ENCODE data around the gene THADA.

The THADA gene

GRCh38 chr2:43472527-43473194, 123.2 kb downstream of the THADA start:
- H3K9me3 ChIP-seq: no peaks in the 10 kb centered on the region
- no peaks in the 10 kb centered on the region for H4K20me1 ChIP-seq
- TF ChIP-seq Cebpa-rat (IDR thresholded peaks at IDR 0.05): no peak
- no peak overlapping the region for H3K4me2 ChIP-seq
- peaks cover 18% of the 10 kb centered on the region for H3K36me3 ChIP-seq
- H3K4me3 ChIP-seq: no peak overlapping the region
- no peaks in the 10 kb centered on the region for H3K4me1 ChIP-seq
- no peak overlapping the region for H3K27ac ChIP-seq
- no peak overlapping the region for H3K9ac ChIP-seq
- no peaks in the 10 kb centered on the region for H3K27me3 ChIP-seq

GRCh38 chr2:43469713-43470112, 126.1 kb downstream of the THADA start:
- Histone ChIP-seq H3K4me3 (no peak overlapping the region), H3K9me3 (no peaks in the 10 kb centered on the region), H4K20me1 (no peaks in the 10 kb centered on the region), H3K27ac (no peak overlapping the region), H3K36me3 (peaks cover 18% of the 10 kb centered on the region), H3K4me1 (no peaks in the 10 kb centered on the region), H3K4me2 (no peak overlapping the region), H3K9ac (no peak overlapping the region), H3K27me3 (no peaks in the 10 kb centered on the region)
- no peak for TF ChIP-seq Cebpa-rat (IDR thresholded peaks at IDR 0.05)

- Histone ChIP-seq H3K36me3 (peaks cover 15% of the 10 kb centered on the region), H3K4me1 (no peaks in the 10 kb centered on the region), H3K27ac (no peak overlapping the region), H3K4me2 (no peak overlapping the region), H3K27me3 (no peaks in the 10 kb centered on the region), H4K20me1 (no peaks in the 10 kb centered on the region), H3K4me3 (no peak overlapping the region), H3K9ac (no peak overlapping the region), H3K9me3 (no peaks in the 10 kb centered on the region)
- no peak for TF ChIP-seq Cebpa-rat (IDR thresholded peaks at IDR 0.05)
Measured at GRCh38 chr2:43469094-43469493, 126.7 kb downstream of the THADA start.

- no peak overlapping the region for H3K4me2 ChIP-seq
- H3K4me1 ChIP-seq: no peaks in the 10 kb centered on the region
- H3K27ac ChIP-seq: no peak overlapping the region
- no peaks in the 10 kb centered on the region for H3K27me3 ChIP-seq
- H3K9ac ChIP-seq: no peak overlapping the region
- peaks cover 10% of the 10 kb centered on the region for H3K36me3 ChIP-seq
- H3K4me3 ChIP-seq: no peak overlapping the region
- H3K9me3 ChIP-seq: no peaks in the 10 kb centered on the region
- no peaks in the 10 kb centered on the region for H4K20me1 ChIP-seq
- TF ChIP-seq Cebpa-rat (IDR thresholded peaks at IDR 0.05): no peak
Measured at GRCh38 chr2:43467891-43468290, 127.9 kb downstream of the THADA start.

GRCh38 chr2:43465234-43465633, 130.6 kb downstream of the THADA start:
- Histone ChIP-seq H3K9me3 (no peaks in the 10 kb centered on the region), H3K4me2 (no peak overlapping the region), H3K9ac (no peak overlapping the region), H3K27ac (no peak overlapping the region), H3K4me3 (no peak overlapping the region), H3K4me1 (no peaks in the 10 kb centered on the region), H3K36me3 (no peaks in the 10 kb centered on the region; the same call in 1 of the 2 replicates), H3K27me3 (no peaks in the 10 kb centered on the region), H4K20me1 (no peaks in the 10 kb centered on the region)
- no peak for TF ChIP-seq Cebpa-rat (IDR thresholded peaks at IDR 0.05)

GRCh38 chr2:43464590-43464989, 131.2 kb downstream of the THADA start:
- H3K36me3 ChIP-seq: no peaks in the 10 kb centered on the region; the same call in 1 of the 2 replicates
- H3K4me3 ChIP-seq: no peak overlapping the region
- H3K4me2 ChIP-seq: no peak overlapping the region
- no peak overlapping the region for H3K27ac ChIP-seq
- no peak overlapping the region for H3K9ac ChIP-seq
- H3K9me3 ChIP-seq: no peaks in the 10 kb centered on the region
- H3K4me1 ChIP-seq: no peaks in the 10 kb centered on the region
- no peak for TF ChIP-seq Cebpa-rat (IDR thresholded peaks at IDR 0.05)
- no peaks in the 10 kb centered on the region for H4K20me1 ChIP-seq
- no peaks in the 10 kb centered on the region for H3K27me3 ChIP-seq

- Histone ChIP-seq H3K27me3 (no peaks in the 10 kb centered on the region), H3K4me3 (no peak overlapping the region), H3K9ac (no peak overlapping the region), H3K4me1 (no peaks in the 10 kb centered on the region), H3K9me3 (no peaks in the 10 kb centered on the region), H3K27ac (no peak overlapping the region), H3K4me2 (no peak overlapping the region), H4K20me1 (no peaks in the 10 kb centered on the region), H3K36me3 (no peaks in the 10 kb centered on the region; the same call in 1 of the 2 replicates)
- no peak for TF ChIP-seq Cebpa-rat (IDR thresholded peaks at IDR 0.05)
Measured at GRCh38 chr2:43462866-43463641, 132.8 kb downstream of the THADA start.

- no peaks in the 10 kb centered on the region for H3K4me1 ChIP-seq
- no peak overlapping the region for H3K4me3 ChIP-seq
- no peaks in the 10 kb centered on the region for H3K9me3 ChIP-seq
- no peak overlapping the region for H3K4me2 ChIP-seq
- no peaks in the 10 kb centered on the region for H4K20me1 ChIP-seq
- H3K27ac ChIP-seq: no peak overlapping the region
- no peaks in the 10 kb centered on the region; the same call in 1 of the 2 replicates for H3K36me3 ChIP-seq
- TF ChIP-seq Cebpa-rat (IDR thresholded peaks at IDR 0.05): no peak
- no peak overlapping the region for H3K9ac ChIP-seq
- no peaks in the 10 kb centered on the region for H3K27me3 ChIP-seq
Measured at GRCh38 chr2:43461453-43462073, 134.3 kb downstream of the THADA start.

- no peak overlapping the region for H3K27ac ChIP-seq
- H4K20me1 ChIP-seq: no peaks in the 10 kb centered on the region
- no peak overlapping the region for H3K4me3 ChIP-seq
- H3K36me3 ChIP-seq: no peaks in the 10 kb centered on the region; the same call in 1 of the 2 replicates
- no peak overlapping the region for H3K4me2 ChIP-seq
- no peak for TF ChIP-seq Cebpa-rat (IDR thresholded peaks at IDR 0.05)
- no peak overlapping the region for H3K9ac ChIP-seq
- H3K4me1 ChIP-seq: no peaks in the 10 kb centered on the region
- H3K27me3 ChIP-seq: no peaks in the 10 kb centered on the region
- H3K9me3 ChIP-seq: no peaks in the 10 kb centered on the region
Measured at GRCh38 chr2:43460611-43461365, 135.1 kb downstream of the THADA start.

Data from BLaER1 (cell line).